H9 (cell line): Measurements from ENCODE around the gene NKG7. TPM values are rescaled to one million over a fixed set of nuclear protein-coding genes. Genes with fewer than 3 reads are reported as not detected.

Experiments used
- DNase-seq: peaks from one replicate; pipeline ENCODE4 v3.0.0-alpha.2; 2017
- H2AFZ ChIP-seq: one replicate; pipeline ENCODE4 v1.6.1; 2013; ENCODE audit warnings: mild to moderate bottlenecking, low read length, control low read depth, moderate library complexity
- H2AK5ac ChIP-seq: 2 replicates; pipeline ENCODE4 v1.6.1; 2013; ENCODE audit warnings: low read length, control low read depth, mixed read lengths; ENCODE audit not compliant: insufficient read length
- H2BK120ac ChIP-seq: one replicate; pipeline ENCODE4 v1.6.1; 2013; ENCODE audit warnings: low read depth, mild to moderate bottlenecking, low read length, control low read depth, inconsistent platforms; ENCODE audit not compliant: poor library complexity, severe bottlenecking
- H2BK12ac ChIP-seq: 2 replicates; pipeline ENCODE4 v1.6.1; 2013; ENCODE audit warnings: low read length, control low read depth, mixed read lengths, low read depth; ENCODE audit not compliant: insufficient read length
- H2BK15ac ChIP-seq: 2 replicates; pipeline ENCODE4 v1.6.1; 2013; ENCODE audit warnings: low read depth, low read length, control low read depth
- H2BK20ac ChIP-seq: one replicate; pipeline ENCODE4 v1.6.1; 2013; ENCODE audit warnings: low read depth, mild to moderate bottlenecking, low read length, control low read depth, inconsistent platforms; ENCODE audit not compliant: poor library complexity, severe bottlenecking
- H2BK5ac ChIP-seq: 2 replicates; pipeline ENCODE4 v1.6.1; 2013; ENCODE audit warnings: low read length, control low read depth, mixed read lengths; ENCODE audit not compliant: insufficient read length
- H3K14ac ChIP-seq: 2 replicates; pipeline ENCODE4 v1.6.1; 2013; ENCODE audit warnings: low read length, control low read depth; ENCODE audit not compliant: insufficient read depth
- H3K18ac ChIP-seq: 2 replicates; pipeline ENCODE4 v1.6.1; 2013; ENCODE audit warnings: low read depth, mild to moderate bottlenecking, mixed read lengths, low read length, control low read depth; ENCODE audit not compliant: insufficient read length
- H3K23ac ChIP-seq: 2 replicates; pipeline ENCODE4 v1.6.1; 2013; ENCODE audit warnings: low read length, control low read depth, mixed read lengths, low read depth; ENCODE audit not compliant: insufficient read length
- H3K23me2 ChIP-seq: 2 replicates; pipeline ENCODE4 v1.6.1; 2013; ENCODE audit warnings: low read depth, mild to moderate bottlenecking, mixed read lengths, low read length, control low read depth; ENCODE audit not compliant: insufficient read length, poor library complexity, severe bottlenecking
- H3K27ac ChIP-seq: 2 replicates; pipeline ENCODE4 v1.5.1; 2013; ENCODE audit warnings: low read length, control low read depth, mixed read lengths, low read depth; ENCODE audit not compliant: insufficient read length
- H3K27me3 ChIP-seq: 2 replicates; pipeline ENCODE4 v1.6.1; 2013; ENCODE audit warnings: low read length, control low read depth, inconsistent platforms; ENCODE audit not compliant: insufficient read depth
- H3K4ac ChIP-seq: 2 replicates; pipeline ENCODE4 v1.6.1; 2013; ENCODE audit warnings: low read depth, mild to moderate bottlenecking, control low read depth, inconsistent platforms, low read length, moderate library complexity
- H3K4me1 ChIP-seq: 2 replicates; pipeline ENCODE4 v1.6.1; 2013; ENCODE audit warnings: low read length, control low read depth, inconsistent platforms; ENCODE audit not compliant: insufficient read depth
- H3K4me2 ChIP-seq: 2 replicates; pipeline ENCODE4 v1.6.1; 2013; ENCODE audit warnings: low read length, control low read depth, mixed read lengths; ENCODE audit not compliant: insufficient read length, insufficient read depth
- H3K56ac ChIP-seq: 2 replicates; pipeline ENCODE4 v1.6.1; 2013; ENCODE audit warnings: low read depth, mild to moderate bottlenecking, mixed read lengths, low read length, control low read depth; ENCODE audit not compliant: insufficient read length
- H3K79me1 ChIP-seq: 2 replicates; pipeline ENCODE4 v1.6.1; 2013; ENCODE audit warnings: low read depth, mild to moderate bottlenecking, moderate library complexity, low read length, control low read depth, inconsistent platforms; ENCODE audit not compliant: insufficient read depth, poor library complexity, severe bottlenecking
- H3K79me2 ChIP-seq: 2 replicates; pipeline ENCODE4 v1.6.1; 2013; ENCODE audit warnings: low read length, control low read depth, inconsistent platforms; ENCODE audit not compliant: insufficient read depth
- H3K9ac ChIP-seq: 2 replicates; pipeline ENCODE4 v1.6.1; 2013; ENCODE audit warnings: low read length, control low read depth, mixed read lengths; ENCODE audit not compliant: insufficient read length; ENCODE audit errors: extremely low read depth
- H3K9me3 ChIP-seq: one replicate; pipeline ENCODE4 v1.6.1; 2013; ENCODE audit warnings: low read depth, low read length, inconsistent platforms; ENCODE audit not compliant: control insufficient read depth
- H3T11ph ChIP-seq: one replicate; pipeline ENCODE4 v1.6.1; 2013; ENCODE audit warnings: mild to moderate bottlenecking, low read length, control low read depth, inconsistent platforms
- H4K20me1 ChIP-seq: one replicate; pipeline ENCODE4 v1.6.1; 2013; ENCODE audit not compliant: control insufficient read depth, insufficient read length, insufficient read depth
- H4K5ac ChIP-seq: 2 replicates; pipeline ENCODE4 v1.6.1; 2013; ENCODE audit warnings: low read depth, mild to moderate bottlenecking, mixed read lengths, low read length, control low read depth; ENCODE audit not compliant: insufficient read length
- H4K8ac ChIP-seq: replicated peaks from 2 replicates; pipeline ENCODE4 v1.6.1; 2013; ENCODE audit warnings: low read length, control low read depth, mixed read lengths, low read depth; ENCODE audit not compliant: insufficient read length
- H4K91ac ChIP-seq: 2 replicates; pipeline ENCODE4 v1.6.1; 2013; ENCODE audit warnings: low read depth, mild to moderate bottlenecking, moderate library complexity, mixed read lengths, low read length, control low read depth; ENCODE audit not compliant: insufficient read length
- H3K27ac Mint-ChIP-seq, 3 experiments: 2 replicates in 2 of 3; 3 replicates in 1 of 3; pipeline ENCODE4 v1.8.0; 2020 to 2021; ENCODE audit warnings: mixed read lengths in 3 of 3, mild to moderate bottlenecking in 1 of 3, moderate library complexity in 1 of 3
- H3K27me3 Mint-ChIP-seq: 2 replicates; pipeline ENCODE4 v1.8.0; 2021; ENCODE audit warnings: low read depth, mild to moderate bottlenecking, moderate library complexity, mixed read lengths
- H3K36me3 Mint-ChIP-seq, 3 experiments: 2 replicates in 2 of 3; 3 replicates in 1 of 3; pipeline ENCODE4 v1.8.0; 2020 to 2021; ENCODE audit warnings: low read depth in 3 of 3, mixed read lengths in 3 of 3; ENCODE audit not compliant: insufficient read depth in 1 of 3
- H3K4me1 Mint-ChIP-seq, 2 experiments: 2 replicates each; pipeline ENCODE4 v1.8.0; 2020; ENCODE audit warnings: mixed read lengths in 2 of 2
- H3K4me3 Mint-ChIP-seq, 2 experiments: 2 replicates in 1 of 2; 3 replicates in 1 of 2; pipeline ENCODE4 v1.8.0; 2020 to 2021; ENCODE audit warnings: mild to moderate bottlenecking in 2 of 2, mixed read lengths in 2 of 2, moderate library complexity in 1 of 2
- H3K9me3 Mint-ChIP-seq, 2 experiments: 2 replicates in 1 of 2; 3 replicates in 1 of 2; pipeline ENCODE4 v1.8.0; 2020; ENCODE audit warnings: mild to moderate bottlenecking in 2 of 2, mixed read lengths in 2 of 2, moderate library complexity in 1 of 2
- WGBS: extraction: QIAGEN DNeasy Blood & Tissue Kit; methylation state at CpG from one replicate; pipeline ENCODE4 v1.1.7; 2013; ENCODE audit warnings: missing lambda C conversion rate, low lambda C conversion rate, mixed read lengths; ENCODE audit not compliant: insufficient read length; ENCODE audit errors: extremely low coverage; 5-methylcytosine and 5-hydroxymethylcytosine counted together
- total RNA-seq: library from RNA; stranded (reverse); gene quantifications from 2 replicates; pipeline ENCODE4 v1.2.1, GENCODE V29; 2021
- TF ChIP-seq, protein P1 (sequence below): fragments of 200-600 bp; sonication (generic); conservative IDR thresholded peaks from 3 replicates; pipeline ENCODE4 v1.8.0; 2021; ENCODE audit warnings: antibody characterized with exemption, mild to moderate bottlenecking

The NKG7 gene
- total RNA-seq, 1 experiment from 2014 or later = not detected

DNA sequence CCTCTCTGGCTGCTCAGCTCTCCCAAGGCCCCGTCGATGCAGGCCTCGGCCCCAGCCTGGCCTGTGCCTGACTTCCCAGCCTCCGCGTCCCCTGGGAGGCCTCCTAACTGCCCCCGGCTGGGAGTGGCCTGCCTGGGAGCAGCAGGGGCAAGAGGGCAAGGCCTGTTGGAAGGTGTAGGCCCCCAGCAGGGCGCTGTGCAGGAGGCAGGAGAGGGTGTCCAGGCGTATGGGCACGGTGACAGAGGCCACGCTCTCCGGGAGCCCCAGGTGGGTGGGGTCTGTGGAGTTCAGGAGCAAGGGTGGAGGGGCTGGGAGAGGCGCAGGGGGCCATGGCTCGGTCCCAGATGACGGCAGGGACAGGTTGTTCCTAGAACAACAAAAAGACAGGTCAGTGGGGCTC is 16.7 kb upstream of the NKG7 start:
- H3K36me3 Mint-ChIP-seq = no peaks in the 10 kb centered on the region
- H3K27me3 ChIP-seq = no peaks in the 10 kb centered on the region

More for the DNA sequence above, 16.7 kb upstream of the NKG7 start:
- Histone ChIP-seq H3K27ac (no peak overlapping the region), H3K79me1 (no peaks in the 10 kb centered on the region), H3K23me2 (peaks cover 4% of the 10 kb centered on the region), H4K20me1 (no peaks in the 10 kb centered on the region), H2BK20ac (no peak overlapping the region), H2BK5ac (no peak overlapping the region), H3K14ac (no peak overlapping the region), H3K4me1 (no peaks in the 10 kb centered on the region), H3K9me3 (no peaks in the 10 kb centered on the region), H2BK12ac (no peak overlapping the region), H2BK15ac (no peak overlapping the region), H3K9ac (no peak overlapping the region), H3K56ac (no peak overlapping the region), H3K79me2 (no peaks in the 10 kb centered on the region), H3K4me2 (no peak overlapping the region), H3K4ac (no peak overlapping the region), H3T11ph (no peak overlapping the region), H4K5ac (no peak overlapping the region), H2BK120ac (no peak overlapping the region), H2AK5ac (no peak overlapping the region), H3K23ac (no peak overlapping the region), H3K18ac (no peak overlapping the region), H2AFZ (no peak overlapping the region), H4K91ac (no peak overlapping the region), H4K8ac (no peak overlapping the region)
- WGBS = no CpG with 5 or more reads among the region's 14 CpGs
- TF ChIP-seq, protein P1, sequence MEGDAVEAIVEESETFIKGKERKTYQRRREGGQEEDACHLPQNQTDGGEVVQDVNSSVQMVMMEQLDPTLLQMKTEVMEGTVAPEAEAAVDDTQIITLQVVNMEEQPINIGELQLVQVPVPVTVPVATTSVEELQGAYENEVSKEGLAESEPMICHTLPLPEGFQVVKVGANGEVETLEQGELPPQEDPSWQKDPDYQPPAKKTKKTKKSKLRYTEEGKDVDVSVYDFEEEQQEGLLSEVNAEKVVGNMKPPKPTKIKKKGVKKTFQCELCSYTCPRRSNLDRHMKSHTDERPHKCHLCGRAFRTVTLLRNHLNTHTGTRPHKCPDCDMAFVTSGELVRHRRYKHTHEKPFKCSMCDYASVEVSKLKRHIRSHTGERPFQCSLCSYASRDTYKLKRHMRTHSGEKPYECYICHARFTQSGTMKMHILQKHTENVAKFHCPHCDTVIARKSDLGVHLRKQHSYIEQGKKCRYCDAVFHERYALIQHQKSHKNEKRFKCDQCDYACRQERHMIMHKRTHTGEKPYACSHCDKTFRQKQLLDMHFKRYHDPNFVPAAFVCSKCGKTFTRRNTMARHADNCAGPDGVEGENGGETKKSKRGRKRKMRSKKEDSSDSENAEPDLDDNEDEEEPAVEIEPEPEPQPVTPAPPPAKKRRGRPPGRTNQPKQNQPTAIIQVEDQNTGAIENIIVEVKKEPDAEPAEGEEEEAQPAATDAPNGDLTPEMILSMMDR = no peak
- H3K4me3 Mint-ChIP-seq = no peak overlapping the region; a peak in 1 of 5 replicates
- H3K27ac Mint-ChIP-seq = no peak overlapping the region; a peak in 1 of 7 replicates
- no peak for DNase-seq
- H3K9me3 Mint-ChIP-seq = no peaks in the 10 kb centered on the region; a peak in 1 of 5 replicates
- peaks cover 3% of the 10 kb centered on the region for H3K27me3 Mint-ChIP-seq
- peaks cover 10 to 32% of the 10 kb centered on the region in 2 experiments for H3K4me1 Mint-ChIP-seq
